GM12878 (cell line): Measurements from ENCODE around the gene PCGF6. TPM values are rescaled to one million over a fixed set of nuclear protein-coding genes. Genes with fewer than 3 reads are reported as not detected.

Experiments used
- ATAC-seq: fragments of 200-7000 bp; cut with Tn5 transposase; 3 replicates; pipeline ENCODE4 v1.9.1; 2020; ENCODE audit warnings: mild to moderate bottlenecking, moderate library complexity
- BruUV-seq: library from RNA; stranded (reverse); fragments of 400-500 nt; replicated peaks from 2 replicates; lab custom pipeline; 2021; lab: Mats Ljungman, UMichigan
- CTCF ChIA-PET: fragments of 300-600 bp; sonication (Branson Sonifier 250); formaldehyde crosslinking; extraction: SDS; loops from one replicate; lab custom pipeline; 2021; ENCODE audit warnings: inconsistent platforms; lab: Yijun Ruan, JAX
- POLR2A ChIA-PET: fragments of 350-600 bp; formaldehyde crosslinking; extraction: SDS; loops from one replicate; lab custom pipeline; 2021; ENCODE audit warnings: inconsistent platforms; lab: Charles Lee
- RAD21 ChIA-PET: fragments of 300-600 bp; sonication (Branson Sonifier 250); formaldehyde crosslinking; loops from one replicate; lab custom pipeline; 2023; ENCODE audit warnings: antibody characterized with exemption; ENCODE audit not compliant: unreplicated experiment; lab: Charles Lee
- SMC1A ChIA-PET: fragments of 300-600 bp; sonication (Branson Sonifier 250); formaldehyde crosslinking; loops from one replicate; lab custom pipeline; 2023; ENCODE audit not compliant: unreplicated experiment, uncharacterized antibody; lab: Charles Lee
- DNase-seq: peaks from one replicate; pipeline ENCODE4 v3.0.0-alpha.2; 2011; ENCODE audit warnings: low read depth, low spot score
- FAIRE-seq: peaks from 3 replicates; lab custom pipeline; 2011; peaks lifted over from hg19 to GRCh38; lab: Jason Lieb, UNC
- H2AFZ ChIP-seq: 2 replicates; pipeline ENCODE4 v1.6.0; 2011; ENCODE audit warnings: low read depth, low read length, control low read depth; ENCODE audit not compliant: control insufficient read depth
- H3K27ac ChIP-seq: 2 replicates; pipeline ENCODE4 v1.5.1; 2011; ENCODE audit warnings: control low read depth; ENCODE audit not compliant: control insufficient read depth, insufficient read depth
- H3K27me3 ChIP-seq, 2 experiments: replicated peaks in 1 of 2; 2 replicates each; pipeline versions ENCODE4 v1.6.0 to v1.6.1; 2011; ENCODE audit warnings: low read length in 1 of 2; ENCODE audit not compliant: control insufficient read depth in 2 of 2, insufficient read depth in 2 of 2
- H3K36me3 ChIP-seq, 2 experiments: 2 replicates each; pipeline ENCODE4 v1.5.1; 2011; ENCODE audit warnings: low read length in 1 of 2; ENCODE audit not compliant: control insufficient read depth in 2 of 2, insufficient read depth in 2 of 2
- H3K4me1 ChIP-seq: 2 replicates; pipeline ENCODE4 v1.6.1; 2011; ENCODE audit warnings: mild to moderate bottlenecking, low read length, moderate library complexity, mixed read lengths; ENCODE audit not compliant: control insufficient read depth, insufficient read depth
- H3K4me2 ChIP-seq: 2 replicates; pipeline ENCODE4 v1.6.0; 2011; ENCODE audit warnings: control low read depth; ENCODE audit not compliant: control insufficient read depth, insufficient read depth
- H3K4me3 ChIP-seq: fragments of 200-600 bp; sonication (generic); 2 replicates; pipeline ENCODE4 v1.5.1; 2016
- H3K79me2 ChIP-seq: 2 replicates; pipeline ENCODE4 v1.6.0; 2011; ENCODE audit warnings: low read length; ENCODE audit not compliant: control insufficient read depth, insufficient read depth
- H3K9ac ChIP-seq: 2 replicates; pipeline ENCODE4 v1.8.0; 2011; ENCODE audit warnings: low read length, control low read depth, mixed read lengths; ENCODE audit not compliant: control insufficient read depth, insufficient read depth
- H3K9me3 ChIP-seq: replicated peaks from 3 replicates; pipeline ENCODE4 v1.5.1; 2011; ENCODE audit warnings: mild to moderate bottlenecking, low read length; ENCODE audit not compliant: control insufficient read depth, insufficient read depth
- H4K20me1 ChIP-seq: 2 replicates; pipeline ENCODE4 v1.6.0; 2011; ENCODE audit not compliant: control insufficient read depth, insufficient read depth
- CBFB ChIP-seq: IDR thresholded peaks from 2 replicates; pipeline ENCODE4 v1.6.1; 2016; ENCODE audit warnings: antibody characterized with exemption, low read depth
- FOXM1 ChIP-seq: IDR thresholded peaks from 2 replicates; pipeline ENCODE4 v1.6.1; 2012; ENCODE audit warnings: low read depth, mild to moderate bottlenecking, inconsistent platforms, low read length, moderate library complexity
- POLR2AphosphoS2 ChIP-seq: IDR thresholded peaks from 2 replicates; pipeline ENCODE4 v1.6.1; 2011; ENCODE audit warnings: low read depth, mild to moderate bottlenecking, low read length, improper control_type of control experiment, moderate library complexity
- RAD21 ChIP-seq: IDR thresholded peaks from 2 replicates; pipeline ENCODE4 v1.6.1; 2011; ENCODE audit warnings: mild to moderate bottlenecking, low read depth, low read length, moderate library complexity; ENCODE audit not compliant: insufficient read depth
- REST ChIP-seq: IDR thresholded peaks from 2 replicates; pipeline ENCODE4 v1.6.1; 2012; ENCODE audit warnings: mild to moderate bottlenecking, low read depth, low read length
- TCF7 ChIP-seq: IDR thresholded peaks from 2 replicates; pipeline ENCODE4 v1.6.1; 2014; ENCODE audit warnings: antibody characterized with exemption, borderline replicate concordance
- ZNF217 ChIP-seq: fragments of 450-650 bp; IDR thresholded peaks from 2 replicates; pipeline ENCODE4 v1.6.1; 2017; ENCODE audit warnings: antibody characterized with exemption, mild to moderate bottlenecking
- ZZZ3 ChIP-seq: IDR thresholded peaks from 2 replicates; pipeline ENCODE4 v1.6.1; 2011; ENCODE audit warnings: low read depth; ENCODE audit not compliant: control insufficient read depth, insufficient read length
- WGBS: methylation state at CpG from one replicate; pipeline ENCODE4 v1.1.6; 2016; ENCODE audit warnings: low lambda C conversion rate; ENCODE audit not compliant: insufficient replicate concordance, insufficient coverage; ENCODE audit errors: missing lambda C conversion rate; 5-methylcytosine and 5-hydroxymethylcytosine counted together
- in situ Hi-C: fragments of 300-500 bp; cut with MboI; formaldehyde crosslinking; loops from 9 replicates; pipeline ENCODE4 v1.14.3; 2018; ENCODE audit warnings: mixed read lengths
- intact Hi-C: fragments of 100-400 bp; cut with micrococcal nuclease; formaldehyde crosslinking; loops from one replicate; pipeline ENCODE4 v1.14.2; 2022; ENCODE audit not compliant: unreplicated experiment
- polyA plus RNA-seq, 11 experiments: library from polyadenylated mRNA; depleted of rRNA in 4 of 11; unstranded in 6 of 11; stranded (reverse) in 5 of 11; fragments of >200 nt; fragmentation: Nextera tagmentation in 4 of 11; fragmentation: Illumina TruSeq in 1 of 11; extraction: Ambion mirVana in 4 of 11; extraction: Trizol in 1 of 11; gene quantifications; 1 replicate in 1 of 11; 2 replicates in 10 of 11; pipeline versions ENCODE4 v1.2.1 to v1.2.3, GENCODE V29; 2011 to 2016; ENCODE audit warnings: inconsistent platforms in 2 of 11, missing spikeins in 2 of 11, low read depth in 1 of 11
- total RNA-seq, 4 experiments: library from RNA; depleted of rRNA in 3 of 4; stranded (reverse); fragments of >200 nt in 3 of 4; fragmentation: Illumina TruSeq in 1 of 4; extraction: Trizol in 1 of 4; gene quantifications; 2 replicates each; pipeline versions ENCODE4 v1.2.1 to v1.2.3, GENCODE V29; 2013 to 2021

PCGF6 gene
- total and polyA plus RNA-seq, 10 of the 15 experiments (the other 5 are each of a cell fraction or from before 2014, with no cell fraction given) = 6.5 to 19.1 (median 12.7) TPM

GRCh38 chr10:103273041-103273441 lies 77.9 kb downstream of the PCGF6 start:
- in situ Hi-C loops = no loop called here

DNA sequence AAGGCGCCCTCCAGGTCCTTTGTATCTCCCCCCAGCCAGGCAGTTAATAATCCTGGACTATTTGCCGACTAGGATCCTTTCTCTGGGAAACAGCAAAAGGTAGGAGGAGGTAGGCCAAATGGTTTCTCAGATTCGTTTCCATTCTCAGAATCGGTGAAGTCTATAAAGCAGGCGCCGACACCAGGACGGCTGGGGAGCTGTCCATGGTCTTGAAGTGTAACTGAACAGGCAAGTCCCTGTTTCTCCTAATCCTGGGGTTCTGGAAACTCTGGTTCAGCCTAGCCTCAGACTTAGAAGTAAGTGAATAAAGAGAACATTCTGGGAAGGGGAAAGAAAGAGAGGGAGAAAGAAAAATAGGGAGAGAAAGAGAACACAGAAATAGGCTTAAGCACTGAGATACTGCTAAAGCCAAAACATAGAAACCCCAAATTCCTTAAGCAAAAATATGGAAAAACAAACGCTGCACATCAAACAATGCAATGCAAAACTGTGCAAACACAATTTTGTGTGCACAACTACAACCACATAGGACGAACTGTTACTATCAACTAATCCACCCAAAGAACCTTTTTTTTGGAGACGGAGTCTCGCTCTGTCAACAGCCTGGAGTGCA lies 85.1 kb downstream of the PCGF6 start:
- intact Hi-C loops = no loop called here
- Histone ChIP-seq H3K9ac (no peak overlapping the region), H3K4me3 (no peak overlapping the region)
- in situ Hi-C loops = no loop called here
- TF ChIP-seq ZNF217 (no peak), REST (peak; percentile 96)
- TF ChIP-seq, all 136 proteins: peak for 1
- Histone ChIP-seq H3K79me2 (no peaks in the 10 kb centered on the region), H3K27me3 (no peaks in the 10 kb centered on the region; a peak in 1 of 4 replicates), H3K9me3 (no peaks in the 10 kb centered on the region; the same call in 2 of the 3 replicates), H3K4me1 (no peaks in the 10 kb centered on the region), H3K4me2 (no peak overlapping the region), H2AFZ (no peak overlapping the region), H3K27ac (no peak overlapping the region), H3K36me3 (no peaks in the 10 kb centered on the region), H4K20me1 (no peaks in the 10 kb centered on the region)
- DNase-seq (no peak), FAIRE-seq (no peak), ATAC-seq (no peak)
- WGBS = 45% methylated on average over 11 of the region's 11 CpGs
- ChIA-PET POLR2A (no interaction called here), SMC1A (no interaction called here), RAD21 (no interaction called here), CTCF (no interaction called here)
- BruUV-seq = no TSS peak

More at GRCh38 chr10:103273041-103273441, 77.9 kb downstream of the PCGF6 start:
- no peaks in the 10 kb centered on the region for H3K36me3 ChIP-seq
- no peak overlapping the region for H3K4me3 ChIP-seq
- BruUV-seq = no TSS peak
- ChIA-PET POLR2A (no interaction called here), CTCF (interaction anchor here (1.2 kb wide), 1 partner anchor 213 kb away, joined by 5 read pairs; no protein-coding TSS in a partner anchor), RAD21 (interaction anchor here (0.5 kb wide), 1 partner anchor 23 kb away, joined by 3 read pairs; no protein-coding TSS in a partner anchor), SMC1A (no interaction called here)
- peaks cover 0 to 4% of the 10 kb centered on the region in 2 experiments; a peak in 3 of 4 replicates for H3K27me3 ChIP-seq
- H3K4me2 ChIP-seq = no peak overlapping the region
- H3K4me1 ChIP-seq = no peaks in the 10 kb centered on the region; the same call in 1 of the 2 replicates
- FAIRE-seq (no peak), DNase-seq (no peak), ATAC-seq (no peak)
- no peaks in the 10 kb centered on the region; the same call in 2 of the 3 replicates for H3K9me3 ChIP-seq
- no peak overlapping the region for H2AFZ ChIP-seq
- 46% methylated on average over 4 of the region's 4 CpGs for WGBS
- H3K9ac ChIP-seq = no peak overlapping the region
- no peaks in the 10 kb centered on the region for H3K79me2 ChIP-seq
- H3K27ac ChIP-seq = no peak overlapping the region
- intact Hi-C loops = no loop called here
- H4K20me1 ChIP-seq = no peaks in the 10 kb centered on the region
- no peak for TF ChIP-seq ZZZ3
- TF ChIP-seq FOXM1 = no peak
- TF ChIP-seq RAD21 = no peak
- no peak for TF ChIP-seq TCF7
- no peak for TF ChIP-seq CBFB
- TF ChIP-seq POLR2AphosphoS2 = no peak
